ENCODE data around the gene IFIT1. TPM values are rescaled to one million over a fixed set of nuclear protein-coding genes. Genes with fewer than 3 reads are reported as not detected.

The IFIT1 gene
- total and polyA plus RNA-seq, 9 of the 15 experiments (the other 6 are each of a cell fraction or from before 2014, with no cell fraction given): 0.03 to 0.40 (median 0.18) TPM

- no peak for TF ChIP-seq ZNF318 (IDR thresholded peaks at IDR 0.05; ENCODE audit: borderline replicate concordance in 1 of 2, low read depth in 1 of 2)
- no peak for TF ChIP-seq ZBTB40 (IDR thresholded peaks at IDR 0.05)
- TF ChIP-seq ZBTB40 (CRISPR knock-in tag; IDR thresholded peaks at IDR 0.05): no peak
- TF ChIP-seq ZBTB8A (IDR thresholded peaks at IDR 0.05; ENCODE audit: partially characterized antibody): no peak
- TF ChIP-seq BCLAF1 (IDR thresholded peaks at IDR 0.05; ENCODE audit: borderline replicate concordance in 1 of 2, control insufficient read depth in 1 of 2, low read depth in 2 of 2, low read length in 1 of 2): no peak
These were observed 10.6 kb downstream of the IFIT1 start (continued) for GRCh38 chr10:89403043-89403442.
